Stimulated activated CD8-positive, alpha-beta memory T cell treated with anti-CD3 and anti-CD28 coated beads, Interleukin-12 subunit alpha, Interleukin-12 subunit beta, amount 100 ng/mL, for 4 hours (primary cell): Measurements from ENCODE around the gene ITGA2B.
"Not testable (repeated sequence)": the region's sequence is repeated elsewhere in the genome, so short reads cannot be mapped to it uniquely, and the experiment has no call there.

Experiments used
- DNase-seq: peaks from one replicate; pipeline ENCODE4 v3.0.0-alpha.2; 2020; ENCODE audit warnings: low read depth

ITGA2B gene

GRCh38 chr17:44351961-44352827, 37.3 kb downstream of the ITGA2B start:
- no peak for DNase-seq

GRCh38 chr17:44351464-44351863, 38.0 kb downstream of the ITGA2B start:
- DNase-seq = no peak

- DNase-seq = peak; percentile 55
Observed at GRCh38 chr17:44350733-44351226, 38.7 kb downstream of the ITGA2B start.

GRCh38 chr17:44349553-44350070, 39.8 kb downstream of the ITGA2B start:
- no peak for DNase-seq

GRCh38 chr17:44348988-44349364, 40.5 kb downstream of the ITGA2B start:
- DNase-seq = no peak

- no peak for DNase-seq
Observed at GRCh38 chr17:44348234-44348987, 41.0 kb downstream of the ITGA2B start.

GRCh38 chr17:44347206-44348055, 42.0 kb downstream of the ITGA2B start:
- not testable (repeated sequence) for DNase-seq

- DNase-seq = no peak
Observed at GRCh38 chr17:44346064-44346844, 43.2 kb downstream of the ITGA2B start.

GRCh38 chr17:44345454-44346026, 43.9 kb downstream of the ITGA2B start:
- no peak for DNase-seq

GRCh38 chr17:44344939-44345453, 44.5 kb downstream of the ITGA2B start, which contains the start of gene GRN:
Gene GRN (plus strand): TSS chr17:44345302. CDS start chr17:44349165, 3,863 bp downstream.
- DNase-seq = peak; percentile 63

GRCh38 chr17:44343510-44344209, 45.8 kb downstream of the ITGA2B start:
- DNase-seq = no peak

- not testable (repeated sequence) for DNase-seq
Observed at GRCh38 chr17:44340553-44340952, 48.9 kb downstream of the ITGA2B start.

- DNase-seq = no peak
Observed at GRCh38 chr17:44338702-44339101, 50.7 kb downstream of the ITGA2B start.

GRCh38 chr17:44335968-44336367, 53.5 kb downstream of the ITGA2B start:
- DNase-seq = no peak

- DNase-seq = no peak
Observed at GRCh38 chr17:44335564-44335963, 53.9 kb downstream of the ITGA2B start.

- DNase-seq = no peak
Observed at GRCh38 chr17:44334727-44335126, 54.7 kb downstream of the ITGA2B start.

GRCh38 chr17:44334315-44334714, 55.1 kb downstream of the ITGA2B start:
- DNase-seq = no peak

- no peak for DNase-seq
Observed at GRCh38 chr17:44333371-44333770, 56.1 kb downstream of the ITGA2B start.

- DNase-seq = no peak
Observed at GRCh38 chr17:44331249-44331760, 58.1 kb downstream of the ITGA2B start.
